Naive thymus-derived CD8-positive, alpha-beta T cell (primary cell): ENCODE measurements around the gene SERTAD3. TPM values are rescaled to one million over a fixed set of nuclear protein-coding genes. Genes with fewer than 3 reads are reported as not detected.
A peak's percentile ranks its signal among the peaks of the same experiment; 100 is the strongest.
"Not testable (repeated sequence)": the region's sequence is repeated elsewhere in the genome, so short reads cannot be mapped to it uniquely, and the experiment has no call there.

ENCODE experiments used
- ATAC-seq, 2 donors: fragments of 150-1000 bp; cut with Tn5 transposase in 1 of 2; sonication (Bioruptor Pico), chemical (Tn5 transposase) in 1 of 2; 1 replicate in 1 of 2; 2 replicates in 1 of 2; pipeline ENCODE4 v1.10.0; 2021; ENCODE audit warnings: mild to moderate bottlenecking in 2 of 2, moderate library complexity in 2 of 2
- POLR2A ChIA-PET: fragments of 350-600 bp; sonication (Branson Sonifier 250); formaldehyde crosslinking; loops from one replicate; lab custom pipeline; 2021; ENCODE audit warnings: antibody characterized with exemption; lab: Charles Lee
- DNase-seq, 10 donors: peaks; one replicate each; pipeline versions ENCODE4 v3.0.0 to v3.0.0-alpha.2; 2020 to 2022
- H3K27ac Mint-ChIP-seq, 10 donors: one replicate each; pipeline ENCODE4 v1.8.0; 2020 to 2022; ENCODE audit warnings: mild to moderate bottlenecking in 10 of 10, mixed read lengths in 10 of 10, moderate library complexity in 4 of 10, inconsistent platforms in 1 of 10
- H3K27me3 Mint-ChIP-seq, 5 donors: one replicate each; pipeline ENCODE4 v1.8.0; 2021 to 2022; ENCODE audit warnings: mixed read lengths in 5 of 5
- H3K36me3 Mint-ChIP-seq, 3 donors: one replicate each; pipeline ENCODE4 v1.8.0; 2020 to 2022; ENCODE audit warnings: mixed read lengths in 3 of 3, mild to moderate bottlenecking in 2 of 3, inconsistent platforms in 1 of 3
- H3K4me1 Mint-ChIP-seq, 4 donors: one replicate each; pipeline ENCODE4 v1.8.0; 2021 to 2022; ENCODE audit warnings: mixed read lengths in 4 of 4
- H3K4me3 Mint-ChIP-seq, 10 donors: one replicate each; pipeline ENCODE4 v1.8.0; 2020 to 2022; ENCODE audit warnings: mild to moderate bottlenecking in 10 of 10, mixed read lengths in 10 of 10, moderate library complexity in 6 of 10, inconsistent platforms in 1 of 10
- H3K9me3 Mint-ChIP-seq, 9 donors: one replicate each; pipeline ENCODE4 v1.8.0; 2020 to 2022; ENCODE audit warnings: mixed read lengths in 9 of 9, mild to moderate bottlenecking in 3 of 9, inconsistent platforms in 1 of 9, moderate library complexity in 1 of 9
- polyA plus RNA-seq, 3 donors: library from polyadenylated mRNA; unstranded; fragments of 300-500 nt; fragmentation: Illumina TruSeq; gene quantifications; one replicate each; pipeline ENCODE4 v1.2.3, GENCODE V29; 2021
- total RNA-seq, 8 experiments: library from RNA in 2 of 8; stranded (reverse) in 2 of 8; gene quantifications; one replicate each; pipeline ENCODE4 v1.2.3 and lab custom pipeline; 2021 to 2026

The SERTAD3 gene
- total RNA-seq (10 to 100 TPM in 1 of 2 experiments, 1 to 10 TPM in 1; 9.5 to 10.6 TPM), polyA plus RNA-seq (1 to 10 TPM; 2.3 to 9.2 (median 2.9) TPM), total RNA-seq (lab: John Stamatoyannopoulos, UW) (7.2 to 18.5 (median 11.2) reads per million in 6 experiments)

GRCh38 chr19:40444000-40444824 is at the start of gene SERTAD3:
SERTAD3 (minus strand) TSS chr19:40444335; CDS start chr19:40442080, 2,255 bp downstream.
- Mint-ChIP-seq H3K4me3 (peak within 1 kb of the TSS; percentile 95 to 100 (median 99)), H3K36me3 (peaks cover 0 to 17% (median 0%) of the 10 kb centered on the region in 3 donors), H3K27ac (peak within 1 kb of the TSS; percentile 89 to 99 (median 96)), H3K27me3 (no peaks in the 10 kb centered on the region), H3K4me1 (peaks cover 16 to 27% (median 21%) of the 10 kb centered on the region in 4 donors), H3K9me3 (no peaks in the 10 kb centered on the region)
- DNase-seq (peak; percentile 94 to 99 (median 97)), ATAC-seq (peak; percentile 71 to 72)
- POLR2A ChIA-PET: interaction anchor here (1.4 to 5.8 kb wide), 9 partner anchors 11 to 159 kb away, joined by 3 to 73 read pairs (median 18); partner anchors contain the start of genes AKT2, BLVRB, C19orf47 and PLD3

GRCh38 chr19:40493778-40494177 is 49.6 kb upstream of the SERTAD3 start:
- no peaks in the 10 kb centered on the region for H3K9me3 Mint-ChIP-seq
- DNase-seq: no peak

GRCh38 chr19:40492274-40492673 is 48.1 kb upstream of the SERTAD3 start:
- H3K9me3 Mint-ChIP-seq: no peaks in the 10 kb centered on the region
- peaks cover 5 to 9% (median 5%) of the 10 kb centered on the region in 4 donors for H3K4me1 Mint-ChIP-seq
- H3K4me3 Mint-ChIP-seq: no peak overlapping the region
- H3K27me3 Mint-ChIP-seq: peaks cover 7 to 25% (median 22%) of the 10 kb centered on the region in 5 donors
- no peak for ATAC-seq
- peaks cover 0 to 2% (median 0%) of the 10 kb centered on the region in 3 donors for H3K36me3 Mint-ChIP-seq
- no peak for DNase-seq
- POLR2A ChIA-PET: no interaction called here
- peak overlapping the region in 1 of 10 donors; percentile 55 for H3K27ac Mint-ChIP-seq

More at GRCh38 chr19:40493778-40494177, 49.6 kb upstream of the SERTAD3 start:
- POLR2A ChIA-PET: no interaction called here
- Mint-ChIP-seq H3K27ac (no peak overlapping the region), H3K4me3 (no peak overlapping the region), H3K4me1 (no peaks in the 10 kb centered on the region), H3K36me3 (peaks cover 0 to 2% (median 0%) of the 10 kb centered on the region in 3 donors), H3K27me3 (peaks cover 2 to 20% (median 15%) of the 10 kb centered on the region in 5 donors)
- no peak for ATAC-seq

- ATAC-seq (no peak), DNase-seq (no peak)
- H3K4me1 Mint-ChIP-seq: peaks cover 5 to 9% (median 6%) of the 10 kb centered on the region in 4 donors
- peaks cover 0 to 2% (median 0%) of the 10 kb centered on the region in 3 donors for H3K36me3 Mint-ChIP-seq
- POLR2A ChIA-PET: no interaction called here
- H3K4me3 Mint-ChIP-seq: no peak overlapping the region
- peaks cover 0 to 2% (median 0%) of the 10 kb centered on the region in 9 donors for H3K9me3 Mint-ChIP-seq
- peaks cover 7 to 38% (median 21%) of the 10 kb centered on the region in 5 donors for H3K27me3 Mint-ChIP-seq
- H3K27ac Mint-ChIP-seq: peak overlapping the region in 1 of 10 donors; percentile 65
Measured at GRCh38 chr19:40489882-40490230, 45.7 kb upstream of the SERTAD3 start.

GRCh38 chr19:40486017-40486416 is 41.9 kb upstream of the SERTAD3 start:
- H3K4me3 Mint-ChIP-seq: no peak overlapping the region
- H3K36me3 Mint-ChIP-seq: peaks cover 0 to 2% (median 0%) of the 10 kb centered on the region in 3 donors
- ATAC-seq (no peak), DNase-seq (no peak)
- H3K4me1 Mint-ChIP-seq: peaks cover 5 to 9% (median 6%) of the 10 kb centered on the region in 4 donors
- no peak overlapping the region for H3K27ac Mint-ChIP-seq
- peaks cover 7 to 43% (median 25%) of the 10 kb centered on the region in 5 donors for H3K27me3 Mint-ChIP-seq
- peaks cover 0 to 2% (median 0%) of the 10 kb centered on the region in 9 donors for H3K9me3 Mint-ChIP-seq
- POLR2A ChIA-PET: no interaction called here

- Mint-ChIP-seq H3K27ac (peak overlapping the region in 1 of 10 donors; percentile 87), H3K27me3 (peaks cover 0 to 12% (median under 1%) of the 10 kb centered on the region in 5 donors)
- ATAC-seq, H3K36me3 Mint-ChIP-seq, H3K4me3 Mint-ChIP-seq, POLR2A ChIA-PET, H3K9me3 Mint-ChIP-seq, DNase-seq, H3K4me1 Mint-ChIP-seq: not testable (repeated sequence)
Measured at GRCh38 chr19:40475878-40476644, 31.9 kb upstream of the SERTAD3 start.

GRCh38 chr19:40474737-40475136 is 30.6 kb upstream of the SERTAD3 start:
- POLR2A ChIA-PET: no interaction called here
- H3K9me3 Mint-ChIP-seq: no peaks in the 10 kb centered on the region
- DNase-seq (no peak), ATAC-seq (no peak)
- no peaks in the 10 kb centered on the region for H3K36me3 Mint-ChIP-seq
- no peak overlapping the region for H3K4me3 Mint-ChIP-seq
- peaks cover 0 to 9% (median 0%) of the 10 kb centered on the region in 5 donors for H3K27me3 Mint-ChIP-seq
- H3K27ac Mint-ChIP-seq: no peak overlapping the region
- peaks cover 0 to 2% (median 0%) of the 10 kb centered on the region in 4 donors for H3K4me1 Mint-ChIP-seq

GRCh38 chr19:40472516-40472915 is 28.4 kb upstream of the SERTAD3 start:
- Mint-ChIP-seq H3K9me3 (no peaks in the 10 kb centered on the region), H3K4me3 (no peak overlapping the region), H3K27ac (peak overlapping the region in 1 of 10 donors; percentile 43), H3K4me1 (peaks cover 0 to 1% (median 0%) of the 10 kb centered on the region in 4 donors), H3K27me3 (peaks cover 0 to 7% (median 3%) of the 10 kb centered on the region in 5 donors), H3K36me3 (no peaks in the 10 kb centered on the region)
- POLR2A ChIA-PET: no interaction called here
- DNase-seq (no peak), ATAC-seq (no peak)

- peaks cover 7 to 12% (median 8%) of the 10 kb centered on the region in 5 donors for H3K27me3 Mint-ChIP-seq
- no peaks in the 10 kb centered on the region for H3K9me3 Mint-ChIP-seq
- no peak overlapping the region for H3K4me3 Mint-ChIP-seq
- no peak overlapping the region for H3K27ac Mint-ChIP-seq
- POLR2A ChIA-PET: no interaction called here
- DNase-seq (no peak), ATAC-seq (no peak)
- peaks cover 6 to 8% (median 7%) of the 10 kb centered on the region in 4 donors for H3K4me1 Mint-ChIP-seq
- H3K36me3 Mint-ChIP-seq: no peaks in the 10 kb centered on the region
Measured at GRCh38 chr19:40471111-40471510, 27.0 kb upstream of the SERTAD3 start.

GRCh38 chr19:40469011-40469410 is 24.9 kb upstream of the SERTAD3 start:
- H3K9me3 Mint-ChIP-seq: no peaks in the 10 kb centered on the region
- H3K27ac Mint-ChIP-seq: peak overlapping the region in 1 of 10 donors; percentile 66
- no peaks in the 10 kb centered on the region for H3K36me3 Mint-ChIP-seq
- ATAC-seq (no peak), DNase-seq (no peak)
- peaks cover 18 to 27% (median 25%) of the 10 kb centered on the region in 4 donors for H3K4me1 Mint-ChIP-seq
- POLR2A ChIA-PET: no interaction called here
- peaks cover 7 to 11% (median 8%) of the 10 kb centered on the region in 5 donors for H3K27me3 Mint-ChIP-seq
- H3K4me3 Mint-ChIP-seq: peak overlapping the region in 3 of 10 donors; percentile 28 to 34 (median 32)

- Mint-ChIP-seq H3K27me3 (peaks cover 7 to 11% (median 8%) of the 10 kb centered on the region in 5 donors), H3K4me1 (peaks cover 18 to 30% (median 26%) of the 10 kb centered on the region in 4 donors), H3K27ac (peak within 1 kb of the TSS; percentile 64 to 96 (median 90)), H3K9me3 (no peaks in the 10 kb centered on the region), H3K36me3 (no peaks in the 10 kb centered on the region), H3K4me3 (peak within 1 kb of the TSS; percentile 78 to 94 (median 88))
- POLR2A ChIA-PET: interaction anchor here (0.7 to 3.2 kb wide), 5 partner anchors 24 to 151 kb away, joined by 3 to 21 read pairs (median 7); partner anchors contain the start of genes C19orf47, PLD3 and SERTAD3
- DNase-seq (peak in 3 of 10 donors; percentile 9 to 28 (median 25)), ATAC-seq (peak in 1 of 2 donors; percentile 11)
Measured at GRCh38 chr19:40466985-40467734, 23.0 kb upstream of the SERTAD3 start, which contains the start of gene SPTBN4. SPTBN4 (plus strand) TSS chr19:40467001; CDS start chr19:40472622, 5,621 bp downstream.
